Bronchial epithelial cell (primary cell): ENCODE measurements around the gene FMO4. TPM values are rescaled to one million over a fixed set of nuclear protein-coding genes. Genes with fewer than 3 reads are reported as not detected.
"Not testable (repeated sequence)": the region's sequence is repeated elsewhere in the genome, so short reads cannot be mapped to it uniquely, and the experiment has no call there.

Experiments used
- DNase-seq: peaks from one replicate; pipeline ENCODE4 v3.0.0-alpha.2; 2010; ENCODE audit warnings: low read depth
- FAIRE-seq: peaks from 2 replicates; lab custom pipeline; 2011; peaks lifted over from hg19 to GRCh38; lab: Jason Lieb, UNC
- H3K27me3 ChIP-seq: 2 replicates; pipeline ENCODE4 v1.5.1; 2011; ENCODE audit warnings: low read length; ENCODE audit not compliant: control insufficient read depth, insufficient read depth
- H3K36me3 ChIP-seq: 2 replicates; pipeline ENCODE4 v1.5.1; 2011; ENCODE audit warnings: low read length; ENCODE audit not compliant: control insufficient read depth, insufficient read depth
- H3K4me3 ChIP-seq: 2 replicates; pipeline ENCODE4 v1.5.1; 2011; ENCODE audit warnings: mild to moderate bottlenecking, low read depth, low read length, control low read depth
- CTCF ChIP-seq: IDR thresholded peaks from 2 replicates; pipeline ENCODE4 v1.5.1; 2011; ENCODE audit warnings: mild to moderate bottlenecking, moderate library complexity, low read length, control low read depth, inconsistent platforms; ENCODE audit not compliant: insufficient read depth, severe bottlenecking
- total RNA-seq: library from RNA; depleted of rRNA; stranded (reverse); fragments of >200 nt; gene quantifications from 2 replicates; pipeline ENCODE4 v1.2.1, GENCODE V29; 2014

Gene FMO4
- total RNA-seq, 1 donor from 2014 or later, result 0.79 TPM

- Histone ChIP-seq H3K36me3 (no peaks in the 10 kb centered on the region), H3K4me3 (no peak overlapping the region), H3K27me3 (no peaks in the 10 kb centered on the region)
- DNase-seq (no peak), FAIRE-seq (no peak)
- TF ChIP-seq CTCF, result no peak
Measured at GRCh38 chr1:171334024-171334640, 20.1 kb downstream of the FMO4 start.

GRCh38 chr1:171335964-171336363 is 22.0 kb downstream of the FMO4 start:
- no peaks in the 10 kb centered on the region for H3K27me3 ChIP-seq
- H3K4me3 ChIP-seq, result no peak overlapping the region
- no peaks in the 10 kb centered on the region for H3K36me3 ChIP-seq
- TF ChIP-seq CTCF, result no peak
- DNase-seq (no peak), FAIRE-seq (no peak)

GRCh38 chr1:171339345-171339744 is 25.4 kb downstream of the FMO4 start:
- H3K4me3 ChIP-seq, H3K36me3 ChIP-seq, DNase-seq, H3K27me3 ChIP-seq: not testable (repeated sequence)
- peak; percentile 91 for FAIRE-seq

- no peak for TF ChIP-seq CTCF
- Histone ChIP-seq H3K27me3 (no peaks in the 10 kb centered on the region), H3K4me3 (no peak overlapping the region), H3K36me3 (no peaks in the 10 kb centered on the region)
- FAIRE-seq, result no peak
- DNase-seq, result no peak
Measured at GRCh38 chr1:171343727-171344472, 29.9 kb downstream of the FMO4 start.

GRCh38 chr1:171344473-171344820 is 30.5 kb downstream of the FMO4 start:
- Histone ChIP-seq H3K36me3 (no peaks in the 10 kb centered on the region), H3K27me3 (no peaks in the 10 kb centered on the region), H3K4me3 (no peak overlapping the region)
- DNase-seq (no peak), FAIRE-seq (no peak)
- no peak for TF ChIP-seq CTCF

GRCh38 chr1:171345536-171345935 is 31.6 kb downstream of the FMO4 start:
- no peak for TF ChIP-seq CTCF
- Histone ChIP-seq H3K36me3 (no peaks in the 10 kb centered on the region), H3K27me3 (no peaks in the 10 kb centered on the region), H3K4me3 (no peak overlapping the region)
- DNase-seq (no peak), FAIRE-seq (no peak)
